Smooth muscle cell (in vitro differentiated cells): ENCODE data around the gene FAM174B. TPM values are rescaled to one million over a fixed set of nuclear protein-coding genes. Genes with fewer than 3 reads are reported as not detected.

Experiments used
- DNase-seq: peaks from one replicate; lab custom pipeline; 2025; ENCODE audit not compliant: unreplicated experiment; lab: John Stamatoyannopoulos, UW
- H2AFZ ChIP-seq: fragments of 200-600 bp; sonication (generic); 2 replicates; pipeline ENCODE4 v1.6.0; 2016; ENCODE audit warnings: antibody characterized with exemption, low read depth, mild to moderate bottlenecking
- H3F3A ChIP-seq: fragments of 200-600 bp; sonication (generic); 2 replicates; pipeline ENCODE4 v1.6.0; 2017; ENCODE audit warnings: antibody characterized with exemption, low read depth
- H3K27ac ChIP-seq: fragments of 200-600 bp; sonication (generic); 2 replicates; pipeline ENCODE4 v1.5.1; 2016; ENCODE audit warnings: low read depth, mild to moderate bottlenecking
- H3K27me3 ChIP-seq: fragments of 200-600 bp; sonication (generic); 2 replicates; pipeline ENCODE4 v1.6.1; 2016; ENCODE audit warnings: low read depth, mild to moderate bottlenecking
- H3K36me3 ChIP-seq: fragments of 200-600 bp; sonication (generic); 2 replicates; pipeline ENCODE4 v1.5.1; 2016; ENCODE audit warnings: low read depth
- H3K4me1 ChIP-seq: fragments of 200-600 bp; sonication (generic); 2 replicates; pipeline ENCODE4 v1.5.1; 2016; ENCODE audit warnings: low read depth
- H3K4me2 ChIP-seq: fragments of 200-600 bp; sonication (generic); 2 replicates; pipeline ENCODE4 v1.6.0; 2016; ENCODE audit warnings: mild to moderate bottlenecking
- H3K4me3 ChIP-seq: fragments of 200-600 bp; sonication (generic); 2 replicates; pipeline ENCODE4 v1.5.1; 2016; ENCODE audit warnings: mild to moderate bottlenecking
- H3K79me2 ChIP-seq: fragments of 200-600 bp; sonication (generic); 2 replicates; pipeline ENCODE4 v1.6.0; 2016; ENCODE audit warnings: low read depth, mild to moderate bottlenecking
- H3K9ac ChIP-seq: fragments of 200-600 bp; sonication (generic); 2 replicates; pipeline ENCODE4 v1.6.0; 2016; ENCODE audit warnings: low read depth
- H3K9me3 ChIP-seq: fragments of 200-600 bp; sonication (generic); replicated peaks from 2 replicates; pipeline ENCODE4 v1.5.1; 2016; ENCODE audit warnings: low read depth
- H4K20me1 ChIP-seq: fragments of 200-600 bp; sonication (generic); 2 replicates; pipeline ENCODE4 v1.6.0; 2016; ENCODE audit warnings: low read depth
- CTCF ChIP-seq: fragments of 200-600 bp; sonication (generic); IDR thresholded peaks from 2 replicates; pipeline ENCODE4 v1.5.1; 2017; ENCODE audit warnings: borderline replicate concordance, mild to moderate bottlenecking, antibody characterized with exemption; ENCODE audit not compliant: insufficient read depth, poor library complexity, severe bottlenecking
- WGBS: methylation state at CpG from one replicate; pipeline ENCODE4 v1.1.7; 2016; ENCODE audit warnings: low lambda C conversion rate; 5-methylcytosine and 5-hydroxymethylcytosine counted together
- polyA plus RNA-seq: library from polyadenylated mRNA; unstranded; fragments of >200 nt; fragmentation: Nextera tagmentation; extraction: Ambion mirVana; gene quantifications from 2 replicates; pipeline ENCODE4 v1.2.1, GENCODE V29; 2016
- total RNA-seq: library from RNA; depleted of rRNA; stranded (reverse); fragments of >200 nt; gene quantifications from 2 replicates; pipeline ENCODE4 v1.2.3, GENCODE V29; 2014

The FAM174B gene
- total and polyA plus RNA-seq, 2 experiments from 2014 or later = 2.0 to 2.1 TPM

- 94% methylated on average over 4 of the region's 4 CpGs for WGBS
- TF ChIP-seq CTCF = no peak
- Histone ChIP-seq H3K9ac (no peak overlapping the region), H3K4me3 (no peak overlapping the region), H2AFZ (no peak overlapping the region), H3F3A (no peaks in the 10 kb centered on the region), H3K27ac (no peak overlapping the region), H3K9me3 (no peaks in the 10 kb centered on the region), H3K36me3 (no peaks in the 10 kb centered on the region), H3K27me3 (no peaks in the 10 kb centered on the region), H3K4me2 (no peak overlapping the region), H3K79me2 (no peaks in the 10 kb centered on the region), H3K4me1 (no peaks in the 10 kb centered on the region), H4K20me1 (no peaks in the 10 kb centered on the region)
- DNase-seq = no peak
Observed at GRCh38 chr15:92584105-92584504, 71.5 kb downstream of the FAM174B start.

GRCh38 chr15:92583096-92584034, 72.2 kb downstream of the FAM174B start:
- no peak overlapping the region for H3K4me3 ChIP-seq
- H3K9me3 ChIP-seq = no peaks in the 10 kb centered on the region
- no peak overlapping the region for H3K4me2 ChIP-seq
- no peaks in the 10 kb centered on the region for H3K36me3 ChIP-seq
- no peaks in the 10 kb centered on the region for H3K27me3 ChIP-seq
- no peaks in the 10 kb centered on the region for H3K79me2 ChIP-seq
- no peak overlapping the region for H3K27ac ChIP-seq
- no peak for TF ChIP-seq CTCF
- H3F3A ChIP-seq = no peaks in the 10 kb centered on the region
- no peaks in the 10 kb centered on the region for H4K20me1 ChIP-seq
- no peak for DNase-seq
- H2AFZ ChIP-seq = no peak overlapping the region
- 90% methylated on average over 19 of the region's 19 CpGs for WGBS
- H3K9ac ChIP-seq = no peak overlapping the region
- H3K4me1 ChIP-seq = no peaks in the 10 kb centered on the region

- Histone ChIP-seq H2AFZ (no peak overlapping the region), H3K4me3 (no peak overlapping the region), H4K20me1 (no peaks in the 10 kb centered on the region), H3K9me3 (no peaks in the 10 kb centered on the region), H3F3A (no peaks in the 10 kb centered on the region), H3K4me2 (no peak overlapping the region), H3K27ac (no peak overlapping the region), H3K4me1 (no peaks in the 10 kb centered on the region), H3K9ac (no peak overlapping the region), H3K36me3 (no peaks in the 10 kb centered on the region), H3K79me2 (no peaks in the 10 kb centered on the region), H3K27me3 (no peaks in the 10 kb centered on the region)
- DNase-seq = no peak
- 86% methylated on average over 6 of the region's 6 CpGs for WGBS
- no peak for TF ChIP-seq CTCF
Observed at GRCh38 chr15:92582206-92582605, 73.4 kb downstream of the FAM174B start.
